SK-N-SH (cell line): Measurements from ENCODE around the gene DCLRE1A. TPM values are rescaled to one million over a fixed set of nuclear protein-coding genes. Genes with fewer than 3 reads are reported as not detected.

ENCODE experiments used
- CTCF ChIA-PET: fragments of 300-600, 350-600 bp; formaldehyde crosslinking; extraction: SDS; loops from one replicate; lab custom pipeline; 2021; lab: Yijun Ruan, JAX
- POLR2A ChIA-PET: fragments of 350-600 bp; sonication (Branson Sonifier 250); formaldehyde crosslinking; extraction: SDS; loops from one replicate; lab custom pipeline; 2020; ENCODE audit warnings: antibody characterized with exemption, inconsistent platforms; lab: Yijun Ruan, JAX
- DNase-seq: peaks from one replicate; pipeline ENCODE4 v3.0.0; 2012
- H2AFZ ChIP-seq: fragments of 200-600 bp; sonication (generic); 2 replicates; pipeline ENCODE4 v1.8.1; 2016; ENCODE audit warnings: antibody characterized with exemption, mild to moderate bottlenecking, low read depth
- H3F3A ChIP-seq: fragments of 200-600 bp; sonication (generic); replicated peaks from 2 replicates; pipeline ENCODE3; 2016; ENCODE audit warnings: antibody characterized with exemption, mild to moderate bottlenecking; ENCODE audit not compliant: insufficient read depth
- H3K27ac ChIP-seq, 2 experiments: fragments of 200-500 bp in 1 of 2; fragments of 200-600 bp in 1 of 2; sonication (Bioruptor generic) in 1 of 2; sonication (generic), shearing (Covaris generic) in 1 of 2; 2 replicates each; pipeline versions ENCODE4 v1.5.1 to v1.6.1; 2014 to 2016; ENCODE audit warnings: low read depth in 2 of 2, inconsistent platforms in 1 of 2, low read length in 1 of 2, mild to moderate bottlenecking in 1 of 2, mixed read lengths in 1 of 2
- H3K27me3 ChIP-seq: fragments of 200-600 bp; sonication (generic), shearing (Covaris generic); 2 replicates; pipeline ENCODE4 v1.6.1; 2016; ENCODE audit warnings: mixed run types; ENCODE audit not compliant: insufficient read depth
- H3K36me3 ChIP-seq, 2 experiments: fragments of 200-500 bp in 1 of 2; fragments of 200-600 bp in 1 of 2; sonication (Bioruptor generic) in 1 of 2; sonication (generic) in 1 of 2; replicated peaks in 1 of 2; 2 replicates each; pipeline versions ENCODE3 to v1.5.1; 2014 to 2016; ENCODE audit warnings: low read length in 1 of 2, mild to moderate bottlenecking in 1 of 2; ENCODE audit not compliant: insufficient read depth in 2 of 2, control insufficient read depth in 1 of 2
- H3K4me1 ChIP-seq, 2 experiments: fragments of 200-500 bp in 1 of 2; fragments of 200-600 bp in 1 of 2; sonication (Bioruptor generic) in 1 of 2; sonication (generic), shearing (Covaris generic) in 1 of 2; 2 replicates each; pipeline versions ENCODE4 v1.5.1 to v1.6.1; 2014 to 2016; ENCODE audit warnings: low read depth in 1 of 2, low read length in 1 of 2, mixed run types in 1 of 2; ENCODE audit not compliant: insufficient read depth in 2 of 2, control insufficient read depth in 1 of 2
- H3K4me2 ChIP-seq: fragments of 200-600 bp; sonication (generic), shearing (Covaris generic); 2 replicates; pipeline ENCODE4 v1.6.1; 2017; ENCODE audit warnings: mixed run types
- H3K4me3 ChIP-seq, 2 experiments: fragments of 200-500 bp in 1 of 2; fragments of 200-600 bp in 1 of 2; sonication (Bioruptor generic) in 1 of 2; sonication (generic), shearing (Covaris generic) in 1 of 2; 2 replicates each; pipeline versions ENCODE4 v1.5.1 to v1.8.1; 2014 to 2016; ENCODE audit warnings: low read depth in 2 of 2, inconsistent platforms in 1 of 2, low read length in 1 of 2, mild to moderate bottlenecking in 1 of 2, mixed read lengths in 1 of 2, moderate library complexity in 1 of 2
- H3K79me2 ChIP-seq: fragments of 200-600 bp; sonication (generic); 2 replicates; pipeline ENCODE4 v1.8.1; 2017; ENCODE audit warnings: mild to moderate bottlenecking; ENCODE audit not compliant: insufficient read depth
- H3K9ac ChIP-seq: fragments of 200-600 bp; sonication (generic); 2 replicates; pipeline ENCODE4 v1.6.1; 2017; ENCODE audit warnings: mixed run types
- H3K9me2 ChIP-seq: fragments of 200-600 bp; sonication (generic); 2 replicates; pipeline ENCODE4 v1.6.1; 2017; ENCODE audit warnings: mixed run types
- H3K9me3 ChIP-seq: fragments of 200-600 bp; sonication (generic); 2 replicates; pipeline ENCODE4 v1.6.1; 2017; ENCODE audit warnings: mixed run types, mild to moderate bottlenecking, moderate library complexity
- H4K20me1 ChIP-seq: fragments of 200-600 bp; sonication (generic); 2 replicates; pipeline ENCODE4 v1.6.1; 2017; ENCODE audit warnings: mild to moderate bottlenecking, mixed run types; ENCODE audit not compliant: insufficient read depth
- EP300 ChIP-seq, 2 experiments: IDR thresholded peaks; 2 replicates each; pipeline versions ENCODE4 v1.4.0 to v1.6.1; 2012; ENCODE audit warnings: borderline replicate concordance in 1 of 2, low read depth in 1 of 2, low read length in 1 of 2
- FOXM1 ChIP-seq: IDR thresholded peaks from 2 replicates; pipeline ENCODE4 v1.4.0; 2012; ENCODE audit warnings: low read depth, mild to moderate bottlenecking
- GABPA ChIP-seq: IDR thresholded peaks from 2 replicates; pipeline ENCODE4 v1.4.0; 2012; ENCODE audit warnings: low read depth, mild to moderate bottlenecking
- IRF3 ChIP-seq: fragments of 150-350 bp; IDR thresholded peaks from 2 replicates; pipeline ENCODE4 v1.6.1; 2016; ENCODE audit warnings: mild to moderate bottlenecking, low read depth, low read length
- MAX ChIP-seq: IDR thresholded peaks from 2 replicates; pipeline ENCODE4 v1.4.0; 2012; ENCODE audit warnings: low read depth
- RCOR1 ChIP-seq: fragments of 150-350 bp; IDR thresholded peaks from 2 replicates; pipeline ENCODE4 v1.6.1; 2017; ENCODE audit warnings: antibody characterized with exemption, low read length
- RFX5 ChIP-seq: IDR thresholded peaks from 2 replicates; pipeline ENCODE4 v1.6.1; 2012; ENCODE audit warnings: mild to moderate bottlenecking, improper control_type of control experiment, low read length
- SIN3A ChIP-seq: IDR thresholded peaks from 2 replicates; pipeline ENCODE4 v1.6.1; 2012; ENCODE audit warnings: low read depth, mild to moderate bottlenecking, low read length, moderate library complexity, borderline replicate concordance
- SMC3 ChIP-seq: IDR thresholded peaks from 2 replicates; pipeline ENCODE4 v1.6.1; 2012; ENCODE audit warnings: low read depth, low read length, improper control_type of control experiment
- TCF12 ChIP-seq: IDR thresholded peaks from 2 replicates; pipeline ENCODE4 v1.4.0; 2012
- USF1 ChIP-seq: IDR thresholded peaks from 2 replicates; pipeline ENCODE4 v1.4.0; 2012; ENCODE audit warnings: low read depth, borderline replicate concordance
- YY1 ChIP-seq: IDR thresholded peaks from 2 replicates; pipeline ENCODE4 v1.4.0; 2012; ENCODE audit warnings: low read depth, mild to moderate bottlenecking
- WGBS: methylation state at CpG from one replicate; pipeline ENCODE4 v1.1.6; 2017; ENCODE audit warnings: low lambda C conversion rate; 5-methylcytosine and 5-hydroxymethylcytosine counted together
- polyA plus RNA-seq, 3 experiments: library from polyadenylated mRNA; depleted of rRNA; stranded (reverse); fragments of >200 nt; gene quantifications; 2 replicates each; pipeline ENCODE4 v1.2.3, GENCODE V29; 2012
- TF ChIP-seq, protein P1 (sequence below): fragments of 150-350 bp; IDR thresholded peaks from 2 replicates; pipeline ENCODE4 v1.6.1; 2017; ENCODE audit warnings: antibody characterized with exemption, low read length, low read depth, borderline replicate concordance
- TF ChIP-seq, protein P2 (sequence below): IDR thresholded peaks from 2 replicates; pipeline ENCODE4 v1.4.0; 2012; ENCODE audit warnings: low read depth, borderline replicate concordance

Gene DCLRE1A
- polyA plus RNA-seq, 1 of the 3 experiments (the other 2 are of a cell fraction): 2.6 TPM

GRCh38 chr10:113891476-113891875 lies 37.6 kb upstream of the DCLRE1A start:
- no peak overlapping the region for H2AFZ ChIP-seq
- WGBS: 74% methylated on average over 3 of the region's 3 CpGs
- no peak for DNase-seq
- TF ChIP-seq EP300 (IDR thresholded peaks at IDR 0.05; ENCODE audit: borderline replicate concordance in 1 of 2, low read depth in 1 of 2, low read length in 1 of 2): no peak
- TF ChIP-seq YY1: no peak
- TF ChIP-seq SIN3A: no peak
- no peak for TF ChIP-seq FOXM1
- TF ChIP-seq, protein P1, sequence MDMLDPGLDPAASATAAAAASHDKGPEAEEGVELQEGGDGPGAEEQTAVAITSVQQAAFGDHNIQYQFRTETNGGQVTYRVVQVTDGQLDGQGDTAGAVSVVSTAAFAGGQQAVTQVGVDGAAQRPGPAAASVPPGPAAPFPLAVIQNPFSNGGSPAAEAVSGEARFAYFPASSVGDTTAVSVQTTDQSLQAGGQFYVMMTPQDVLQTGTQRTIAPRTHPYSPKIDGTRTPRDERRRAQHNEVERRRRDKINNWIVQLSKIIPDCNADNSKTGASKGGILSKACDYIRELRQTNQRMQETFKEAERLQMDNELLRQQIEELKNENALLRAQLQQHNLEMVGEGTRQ: no peak
- no peak for TF ChIP-seq RCOR1
- TF ChIP-seq, protein P2, sequence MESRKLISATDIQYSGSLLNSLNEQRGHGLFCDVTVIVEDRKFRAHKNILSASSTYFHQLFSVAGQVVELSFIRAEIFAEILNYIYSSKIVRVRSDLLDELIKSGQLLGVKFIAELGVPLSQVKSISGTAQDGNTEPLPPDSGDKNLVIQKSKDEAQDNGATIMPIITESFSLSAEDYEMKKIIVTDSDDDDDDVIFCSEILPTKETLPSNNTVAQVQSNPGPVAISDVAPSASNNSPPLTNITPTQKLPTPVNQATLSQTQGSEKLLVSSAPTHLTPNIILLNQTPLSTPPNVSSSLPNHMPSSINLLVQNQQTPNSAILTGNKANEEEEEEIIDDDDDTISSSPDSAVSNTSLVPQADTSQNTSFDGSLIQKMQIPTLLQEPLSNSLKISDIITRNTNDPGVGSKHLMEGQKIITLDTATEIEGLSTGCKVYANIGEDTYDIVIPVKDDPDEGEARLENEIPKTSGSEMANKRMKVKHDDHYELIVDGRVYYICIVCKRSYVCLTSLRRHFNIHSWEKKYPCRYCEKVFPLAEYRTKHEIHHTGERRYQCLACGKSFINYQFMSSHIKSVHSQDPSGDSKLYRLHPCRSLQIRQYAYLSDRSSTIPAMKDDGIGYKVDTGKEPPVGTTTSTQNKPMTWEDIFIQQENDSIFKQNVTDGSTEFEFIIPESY: no peak
- no peak for TF ChIP-seq IRF3
- no peak for TF ChIP-seq MAX
- no peak for TF ChIP-seq GABPA
- no peak for TF ChIP-seq TCF12
- no peak for TF ChIP-seq RFX5
- TF ChIP-seq SMC3: no peak
- no peak for TF ChIP-seq USF1
- H3K4me2 ChIP-seq: no peak overlapping the region
- H3K36me3 ChIP-seq: peaks cover 12 to 23% of the 10 kb centered on the region in 2 experiments
- H3K9ac ChIP-seq: no peak overlapping the region
- no peak overlapping the region for H3K27ac ChIP-seq
- H4K20me1 ChIP-seq: no peaks in the 10 kb centered on the region
- H3K9me3 ChIP-seq: no peaks in the 10 kb centered on the region
- POLR2A ChIA-PET: no interaction called here
- H3K9me2 ChIP-seq: no peaks in the 10 kb centered on the region
- peaks cover 3% of the 10 kb centered on the region for H3F3A ChIP-seq
- CTCF ChIA-PET: interaction anchor here (0.7 to 1.7 kb wide), 2 partner anchors 24 to 92 kb away, joined by 3 to 4 read pairs; no protein-coding TSS in a partner anchor
- H3K4me1 ChIP-seq: peaks cover 0 to 8% of the 10 kb centered on the region in 2 experiments; a peak in 1 of 4 replicates
- no peaks in the 10 kb centered on the region for H3K79me2 ChIP-seq
- H3K27me3 ChIP-seq: no peaks in the 10 kb centered on the region
- H3K4me3 ChIP-seq: no peak overlapping the region
